MCF 10A (cell line): ENCODE measurements around the gene DMC1. TPM values are rescaled to one million over a fixed set of nuclear protein-coding genes. Genes with fewer than 3 reads are reported as not detected.
"Not testable (repeated sequence)": the region's sequence is repeated elsewhere in the genome, so short reads cannot be mapped to it uniquely, and the experiment has no call there.

ENCODE experiments used
- Bru-seq: library from RNA; stranded (reverse); fragments of 400-500 nt; gene quantifications from one replicate; lab custom pipeline; 2021; lab: Mats Ljungman, UMichigan
- BruChase-seq, 2 experiments: library from RNA; stranded (reverse); fragments of 400-500 nt; gene quantifications; one replicate each; lab custom pipeline; 2021; lab: Mats Ljungman, UMichigan
- BruUV-seq: library from RNA; stranded (reverse); fragments of 400-500 nt; replicated peaks from 2 replicates; lab custom pipeline; 2021; lab: Mats Ljungman, UMichigan
- CTCF ChIA-PET: fragments of 300-600 bp; sonication (Branson Sonifier 250); formaldehyde crosslinking; extraction: SDS; loops from one replicate; lab custom pipeline; 2021; ENCODE audit warnings: antibody characterized with exemption, inconsistent platforms; lab: Yijun Ruan, JAX
- POLR2A ChIA-PET: fragments of 300-600, 350-650 bp; sonication (Branson Sonifier 250); formaldehyde crosslinking; extraction: SDS; loops from one replicate; lab custom pipeline; 2020; ENCODE audit warnings: antibody characterized with exemption, inconsistent platforms; lab: Yijun Ruan, JAX
- DNase-seq: peaks from one replicate; pipeline ENCODE4 v3.0.0-alpha.2; 2018; ENCODE audit not compliant: unreplicated experiment
- H3K27ac Mint-ChIP-seq: one replicate; pipeline ENCODE4 v1.8.0; 2022; ENCODE audit warnings: mild to moderate bottlenecking, low read depth, mixed read lengths; ENCODE audit not compliant: unreplicated experiment
- H3K27me3 Mint-ChIP-seq: one replicate; pipeline ENCODE4 v1.8.0; 2022; ENCODE audit warnings: mixed read lengths; ENCODE audit not compliant: insufficient read depth, unreplicated experiment
- H3K36me3 Mint-ChIP-seq: one replicate; pipeline ENCODE4 v1.8.0; 2022; ENCODE audit warnings: mild to moderate bottlenecking, moderate library complexity, mixed read lengths; ENCODE audit not compliant: insufficient read depth, unreplicated experiment
- H3K4me1 Mint-ChIP-seq: one replicate; pipeline ENCODE4 v1.8.0; 2022; ENCODE audit warnings: mixed read lengths; ENCODE audit not compliant: insufficient read depth, unreplicated experiment
- H3K4me3 Mint-ChIP-seq: one replicate; pipeline ENCODE4 v1.8.0; 2022; ENCODE audit warnings: mild to moderate bottlenecking, moderate library complexity, mixed read lengths; ENCODE audit not compliant: unreplicated experiment
- H3K9me3 Mint-ChIP-seq: one replicate; pipeline ENCODE4 v1.8.0; 2022; ENCODE audit warnings: mixed read lengths; ENCODE audit not compliant: unreplicated experiment
- intact Hi-C: fragments of 100-400 bp; cut with micrococcal nuclease; formaldehyde crosslinking; loops from 2 replicates; pipeline ENCODE4 v1.14.1; 2022
- long read RNA-seq: library from polyadenylated mRNA; stranded (forward); transcript quantifications from one replicate; pipeline ENCODE4 v2.0.0, GENCODE V29; 2022
- total RNA-seq: library from RNA; stranded (reverse); gene quantifications from 2 replicates; pipeline ENCODE4 v1.2.3, GENCODE V29; 2022
- TF ChIP-seq, protein P1 (sequence below): fragments of 200-600 bp; IDR thresholded peaks from one replicate; pipeline ENCODE4 v1.8.0; 2022; ENCODE audit warnings: antibody characterized with exemption, mild to moderate bottlenecking; ENCODE audit not compliant: unreplicated experiment

Gene DMC1
- total RNA-seq: 0.56 and 1.4 TPM in 2 replicates
- percentile 11 among the genes with signal in this experiment for Bru-seq, nascent RNA
- percentile 22 among the genes with signal in this experiment for BruChase-seq, experiment 1, labeled RNA remaining after a 6-hour chase
- BruChase-seq, experiment 2, labeled RNA remaining after a 2-hour chase: percentile 17 among the genes with signal in this experiment
- long read RNA-seq, partial matches to known transcripts: 0 of 1 reads
- long read RNA-seq, other reads (novel, unspliced or antisense): 0 of 1 reads

DNA sequence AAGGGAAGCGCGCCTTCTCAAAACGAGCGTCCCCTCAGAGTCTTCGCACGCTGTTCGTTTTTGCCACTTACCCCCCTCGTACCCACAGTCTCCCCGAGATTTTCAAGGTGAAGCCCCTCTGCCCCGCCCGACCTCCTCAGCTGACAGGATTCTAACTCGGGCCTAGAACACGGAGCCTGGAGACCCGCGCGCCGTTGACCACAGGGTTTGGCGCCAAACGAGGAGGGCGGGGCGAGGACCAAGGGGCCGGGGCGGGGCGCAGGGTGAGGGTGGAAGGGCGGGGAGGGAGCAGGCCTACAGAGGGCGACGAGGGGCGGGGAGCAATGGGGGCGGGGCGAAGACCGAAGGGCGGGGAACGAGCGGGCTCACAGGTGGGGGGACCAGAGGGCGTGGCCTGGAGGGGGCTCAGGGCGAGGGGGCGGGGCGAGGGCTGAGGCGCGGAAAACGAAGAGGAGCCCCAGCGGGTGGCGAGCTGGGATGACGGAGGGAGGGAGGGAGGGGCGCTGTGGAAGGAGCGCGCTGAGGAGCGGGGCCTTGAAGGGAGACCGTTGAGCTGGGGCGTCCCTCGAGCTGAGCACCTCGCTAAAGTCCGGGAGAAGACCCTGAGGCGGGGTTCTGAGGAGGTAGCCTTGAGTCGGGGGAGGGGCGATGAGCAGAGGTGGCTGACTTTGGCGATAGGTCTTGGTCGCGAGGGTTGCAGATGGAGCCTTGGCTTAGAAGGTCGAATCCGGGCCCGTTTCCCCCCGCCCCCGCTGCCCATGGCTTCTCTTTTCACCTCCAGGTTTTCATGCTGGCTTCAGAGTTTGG, at the start of gene DMC1:
Gene DMC1 (minus strand): TSS at position 212 of the 807 bp plus-strand sequence. CDS start 1,927 bp downstream, outside the sequence.
- no TSS peak for BruUV-seq
- peaks cover 6% of the 10 kb centered on the region for H3K36me3 Mint-ChIP-seq
- H3K4me1 Mint-ChIP-seq: peaks cover 12% of the 10 kb centered on the region
- H3K4me3 Mint-ChIP-seq: peak within 1 kb of the TSS; percentile 85
- no peaks in the 10 kb centered on the region for H3K27me3 Mint-ChIP-seq
- CTCF ChIA-PET: interaction anchor here (0.6 to 5.2 kb wide), 3 partner anchors 101 to 521 kb away, joined by 3 to 38 read pairs (median 4); no protein-coding TSS in a partner anchor
- intact Hi-C loops: loop anchor here (5.0 to 10.0 kb wide), 3 partner anchors 68 to 218 kb away; no protein-coding TSS in a partner anchor
- TF ChIP-seq, protein P1, sequence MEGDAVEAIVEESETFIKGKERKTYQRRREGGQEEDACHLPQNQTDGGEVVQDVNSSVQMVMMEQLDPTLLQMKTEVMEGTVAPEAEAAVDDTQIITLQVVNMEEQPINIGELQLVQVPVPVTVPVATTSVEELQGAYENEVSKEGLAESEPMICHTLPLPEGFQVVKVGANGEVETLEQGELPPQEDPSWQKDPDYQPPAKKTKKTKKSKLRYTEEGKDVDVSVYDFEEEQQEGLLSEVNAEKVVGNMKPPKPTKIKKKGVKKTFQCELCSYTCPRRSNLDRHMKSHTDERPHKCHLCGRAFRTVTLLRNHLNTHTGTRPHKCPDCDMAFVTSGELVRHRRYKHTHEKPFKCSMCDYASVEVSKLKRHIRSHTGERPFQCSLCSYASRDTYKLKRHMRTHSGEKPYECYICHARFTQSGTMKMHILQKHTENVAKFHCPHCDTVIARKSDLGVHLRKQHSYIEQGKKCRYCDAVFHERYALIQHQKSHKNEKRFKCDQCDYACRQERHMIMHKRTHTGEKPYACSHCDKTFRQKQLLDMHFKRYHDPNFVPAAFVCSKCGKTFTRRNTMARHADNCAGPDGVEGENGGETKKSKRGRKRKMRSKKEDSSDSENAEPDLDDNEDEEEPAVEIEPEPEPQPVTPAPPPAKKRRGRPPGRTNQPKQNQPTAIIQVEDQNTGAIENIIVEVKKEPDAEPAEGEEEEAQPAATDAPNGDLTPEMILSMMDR: no peak
- no peaks in the 10 kb centered on the region for H3K9me3 Mint-ChIP-seq
- POLR2A ChIA-PET: interaction anchor here (0.6 to 0.9 kb wide), 5 partner anchors 79 to 443 kb away, joined by 3 to 4 read pairs (median 3); partner anchors contain the start of gene GTPBP1
- H3K27ac Mint-ChIP-seq: peak within 1 kb of the TSS; percentile 83
- DNase-seq: peak; percentile 88

DNA sequence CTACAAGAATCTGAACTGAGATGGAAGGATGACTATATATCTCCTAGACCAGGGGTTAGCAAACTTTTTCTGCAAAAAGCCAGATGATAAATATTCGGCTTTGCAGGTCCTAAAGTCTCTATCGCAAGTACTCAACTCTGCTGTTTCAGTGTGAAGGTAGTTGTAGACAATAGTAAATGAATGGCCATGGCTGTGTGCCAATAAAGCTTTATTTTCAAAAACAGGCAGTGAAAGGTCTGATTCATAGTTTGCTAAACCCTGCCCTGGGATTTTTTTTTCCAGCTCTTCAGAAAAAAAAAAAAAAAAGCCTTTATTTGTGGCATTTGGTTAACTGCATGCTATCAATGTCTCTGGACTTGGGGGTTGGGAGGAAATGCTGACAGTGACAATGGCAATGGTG, 48.7 kb upstream of the DMC1 start:
- BruUV-seq: no TSS peak
- H3K27ac Mint-ChIP-seq: no peak overlapping the region
- no peaks in the 10 kb centered on the region for H3K4me1 Mint-ChIP-seq
- H3K36me3 Mint-ChIP-seq: peaks cover 16% of the 10 kb centered on the region
- CTCF ChIA-PET: interaction anchor here (0.6 kb wide), 1 partner anchor 51 kb away, joined by 3 read pairs; no protein-coding TSS in a partner anchor
- H3K9me3 Mint-ChIP-seq: no peaks in the 10 kb centered on the region
- POLR2A ChIA-PET: no interaction called here
- no peak overlapping the region for H3K4me3 Mint-ChIP-seq
- no peaks in the 10 kb centered on the region for H3K27me3 Mint-ChIP-seq
- DNase-seq: peak; percentile 10
- TF ChIP-seq, protein P1: no peak
- intact Hi-C loops: no loop called here

DNA sequence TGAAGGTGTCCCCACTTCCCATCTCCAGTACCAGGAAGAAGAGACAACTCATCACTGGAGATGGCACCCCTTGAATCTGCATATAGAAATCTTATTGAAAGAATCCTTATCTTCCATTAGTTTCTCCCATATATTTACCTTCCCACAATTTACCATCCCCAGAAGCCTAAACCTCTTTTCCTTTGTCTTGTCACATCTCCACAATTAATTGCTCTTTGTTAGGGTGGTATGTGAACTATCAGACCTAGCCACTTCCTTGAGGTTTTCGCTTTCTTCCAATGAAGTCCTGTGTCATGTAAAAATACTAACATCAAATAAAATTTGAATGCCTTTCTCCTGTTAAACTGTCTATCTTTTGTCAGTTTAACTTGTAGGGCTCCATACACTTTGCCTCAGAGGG, 48.3 kb upstream of the DMC1 start:
- peaks cover 16% of the 10 kb centered on the region for H3K36me3 Mint-ChIP-seq
- ChIA-PET POLR2A (no interaction called here), CTCF (interaction anchor here (0.6 kb wide), 1 partner anchor 50 kb away, joined by 3 read pairs; no protein-coding TSS in a partner anchor)
- no peaks in the 10 kb centered on the region for H3K4me1 Mint-ChIP-seq
- TF ChIP-seq, protein P1: no peak
- no peaks in the 10 kb centered on the region for H3K27me3 Mint-ChIP-seq
- no peak overlapping the region for H3K27ac Mint-ChIP-seq
- DNase-seq: no peak
- BruUV-seq: no TSS peak
- no peak overlapping the region for H3K4me3 Mint-ChIP-seq
- intact Hi-C loops: no loop called here
- H3K9me3 Mint-ChIP-seq: no peaks in the 10 kb centered on the region

- H3K27ac Mint-ChIP-seq, BruUV-seq, intact Hi-C loops: not testable (repeated sequence)
Measured at GRCh38 chr22:38615064-38615405, 45.1 kb upstream of the DMC1 start.

More at GRCh38 chr22:38615064-38615405, 45.1 kb upstream of the DMC1 start:
- peaks cover 22% of the 10 kb centered on the region for H3K36me3 Mint-ChIP-seq
- H3K27me3 Mint-ChIP-seq, POLR2A ChIA-PET, H3K4me3 Mint-ChIP-seq, H3K4me1 Mint-ChIP-seq, DNase-seq, H3K9me3 Mint-ChIP-seq: not testable (repeated sequence)
- CTCF ChIA-PET: interaction anchor here (0.7 kb wide), 1 partner anchor 113 kb away, joined by 3 read pairs; no protein-coding TSS in a partner anchor
